NOMO-1 treated with dmso at 0.1 percent for 144 hours (cell line): ENCODE measurements around the gene COL6A1.
"Not testable (repeated sequence)": the region's sequence is repeated elsewhere in the genome, so short reads cannot be mapped to it uniquely, and the experiment has no call there.

Experiments used
- DNase-seq: peaks from one replicate; lab custom pipeline; 2025; ENCODE audit not compliant: unreplicated experiment; lab: John Stamatoyannopoulos, UW

The COL6A1 gene

DNA sequence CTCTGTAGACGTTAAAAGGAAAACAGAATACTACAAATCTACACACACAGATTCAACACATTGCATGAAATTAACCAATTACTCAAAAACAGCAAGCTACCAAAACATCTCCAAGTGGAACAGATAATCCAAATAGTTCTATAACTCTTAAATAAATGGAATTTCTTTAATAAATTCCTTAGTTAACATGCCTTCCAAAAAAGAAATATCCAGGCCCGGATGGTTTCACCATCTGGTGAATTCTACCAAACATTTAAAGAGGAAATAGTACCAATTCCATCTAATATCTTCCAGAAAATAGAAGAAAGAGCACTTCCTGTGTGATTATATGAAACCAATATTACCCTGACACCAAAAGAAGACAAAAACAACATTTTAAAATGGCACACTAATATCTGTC, 63.6 kb downstream of the COL6A1 start:
- DNase-seq = no peak

DNA sequence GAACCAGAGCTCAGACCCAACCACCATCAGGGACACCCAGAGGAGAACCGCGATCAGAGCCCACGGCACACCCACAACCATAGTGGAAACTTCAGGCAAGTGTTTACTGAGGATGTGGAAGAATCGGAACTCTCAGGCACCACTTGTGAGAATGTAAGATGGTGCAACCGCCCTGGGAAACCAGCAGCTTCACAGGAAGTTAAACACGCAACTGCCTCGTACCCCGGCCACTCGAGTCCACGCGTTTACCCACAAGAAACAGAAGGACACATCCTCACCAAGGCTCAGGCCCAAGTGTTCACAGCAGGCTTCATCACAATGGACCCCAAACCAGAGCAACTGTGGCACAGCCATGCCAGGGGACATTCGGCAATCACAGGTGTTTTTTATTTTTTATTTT, 64.9 kb downstream of the COL6A1 start:
- no peak for DNase-seq

DNA sequence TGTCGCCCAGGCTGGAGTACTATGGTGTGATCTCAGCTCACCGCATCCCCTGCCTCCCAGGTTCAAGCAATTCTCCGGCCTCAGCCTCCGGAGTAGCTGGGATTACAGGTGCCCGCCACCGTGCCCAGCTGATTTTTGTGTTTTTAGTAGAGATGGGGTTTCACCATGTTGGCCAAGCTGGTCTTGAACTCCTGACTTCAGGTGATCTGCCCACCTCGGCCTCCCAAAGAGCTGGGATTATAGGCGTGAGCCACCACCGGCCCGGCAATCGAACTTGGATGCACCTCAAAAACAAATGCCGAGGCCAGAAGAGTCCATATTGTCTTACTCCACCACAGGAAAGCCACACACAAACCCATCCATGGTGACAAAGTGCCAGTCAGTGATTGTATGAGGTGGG, 65.3 kb downstream of the COL6A1 start:
- DNase-seq = not testable (repeated sequence)

DNA sequence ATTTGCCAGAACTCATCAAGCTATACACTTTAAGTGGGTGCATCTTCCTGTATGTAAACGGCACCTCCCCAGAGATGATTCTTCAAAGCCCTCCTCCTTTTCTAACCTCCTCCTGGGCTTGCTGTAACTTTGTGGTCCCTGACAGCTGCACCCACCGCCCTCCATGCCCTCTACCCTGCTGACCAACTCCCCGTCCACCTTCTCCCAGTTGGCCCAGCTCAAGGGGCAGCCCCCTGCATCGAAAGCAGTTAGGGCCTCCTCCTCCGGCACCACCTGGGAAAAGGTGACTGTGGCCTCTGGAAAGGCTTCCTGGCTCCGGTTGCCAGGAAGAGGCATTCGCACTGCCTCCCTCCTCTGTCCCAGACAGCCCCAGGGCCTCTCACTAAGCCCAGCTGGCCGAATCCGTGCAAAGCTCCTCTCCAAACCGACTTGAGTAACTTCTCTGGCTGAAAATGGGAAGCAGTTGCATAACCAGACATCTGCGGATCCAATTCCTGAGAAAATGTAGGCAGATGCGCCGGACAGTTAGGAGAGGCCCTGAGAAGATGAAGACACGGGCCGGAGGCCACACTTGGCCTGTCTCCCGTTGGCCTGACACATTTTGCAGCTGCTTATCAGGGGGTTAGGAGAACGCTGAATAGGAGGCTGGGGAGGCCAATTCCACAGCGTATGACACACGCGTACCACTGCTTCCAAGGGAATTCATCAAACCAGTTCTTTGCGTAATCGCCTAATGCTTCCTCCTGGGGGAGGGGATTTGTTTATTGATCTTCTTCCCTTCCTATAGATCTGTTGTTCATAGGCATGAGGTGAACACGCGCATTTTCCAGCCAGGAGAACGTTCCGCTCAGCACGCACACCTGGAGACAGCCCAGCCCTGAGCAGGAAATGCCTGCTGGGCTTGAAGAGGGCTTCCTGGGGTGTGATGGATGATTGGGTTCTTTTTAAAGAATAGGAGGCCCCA, 67.6 kb downstream of the COL6A1 start:
- no peak for DNase-seq

DNA sequence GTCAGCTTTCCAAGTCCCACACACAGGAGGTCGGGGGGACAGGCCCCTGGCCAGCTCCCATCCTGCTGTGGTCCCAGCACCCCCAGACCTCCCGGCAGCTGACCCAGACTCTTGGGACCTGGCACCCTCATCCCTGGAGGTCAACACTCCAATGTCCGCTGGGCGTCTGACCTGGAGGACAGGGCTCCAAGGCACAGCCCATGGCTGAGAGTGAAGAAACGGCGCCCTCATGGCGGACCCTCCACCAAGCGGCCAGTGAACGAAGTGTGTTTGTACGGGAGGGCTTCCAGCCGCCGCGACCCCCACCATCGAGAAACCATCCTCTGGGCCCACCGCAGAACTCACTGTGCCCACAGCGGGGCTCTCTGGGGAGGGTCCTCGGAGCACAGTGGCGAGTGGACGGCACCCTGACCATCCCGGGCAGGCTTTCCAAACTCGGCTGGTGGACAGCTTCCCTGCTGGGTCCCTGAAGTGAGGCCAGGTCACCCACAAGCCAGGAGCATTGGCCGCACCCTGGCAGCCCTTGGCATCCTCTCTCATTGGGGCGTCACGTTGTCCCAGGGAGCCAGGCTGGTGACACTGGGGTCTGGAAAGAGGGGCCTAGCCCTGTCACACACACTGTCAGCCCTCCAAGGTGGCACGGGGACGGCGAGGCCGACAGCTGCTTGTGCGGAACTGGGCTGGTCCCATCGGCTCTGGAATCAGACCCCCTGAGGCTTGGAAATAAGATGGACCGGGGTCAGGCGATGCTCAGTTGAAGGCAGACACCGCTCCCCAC, 68.5 kb downstream of the COL6A1 start:
- DNase-seq = no peak

DNA sequence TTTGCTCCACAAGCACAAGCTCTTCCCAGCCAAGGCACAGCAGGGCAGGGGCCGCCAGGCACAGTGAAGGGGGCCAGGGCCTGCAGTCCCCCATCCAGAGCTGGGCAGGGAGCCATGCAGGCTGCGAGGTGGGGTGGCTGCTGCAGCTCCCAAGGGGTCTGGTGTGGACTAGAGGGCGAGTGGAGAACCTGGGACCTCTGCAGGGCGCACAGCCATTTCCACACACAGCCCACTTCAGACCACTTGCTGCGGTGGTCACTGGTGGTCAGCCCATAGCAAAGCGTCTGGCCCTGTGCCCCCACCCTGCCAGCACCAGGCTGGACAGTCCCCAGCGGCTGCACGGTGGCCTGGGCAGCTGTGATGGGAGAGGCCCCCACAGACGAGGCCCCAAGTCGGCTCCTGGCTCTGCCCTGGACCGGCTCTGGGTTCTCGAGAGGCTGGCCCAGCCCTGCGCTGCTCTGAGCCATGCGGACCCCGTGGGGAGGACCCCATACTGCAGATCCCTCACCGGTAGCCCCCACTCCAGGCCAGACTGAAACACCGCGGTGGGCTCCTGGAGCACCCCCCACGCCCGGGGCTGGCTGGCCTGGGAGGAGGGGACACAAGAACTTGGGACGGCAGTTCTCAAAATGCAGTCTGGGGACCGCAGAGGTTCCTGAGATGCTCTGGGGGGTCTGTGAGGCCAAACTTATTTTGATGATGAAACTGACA, 69.3 kb downstream of the COL6A1 start:
- DNase-seq = no peak

DNA sequence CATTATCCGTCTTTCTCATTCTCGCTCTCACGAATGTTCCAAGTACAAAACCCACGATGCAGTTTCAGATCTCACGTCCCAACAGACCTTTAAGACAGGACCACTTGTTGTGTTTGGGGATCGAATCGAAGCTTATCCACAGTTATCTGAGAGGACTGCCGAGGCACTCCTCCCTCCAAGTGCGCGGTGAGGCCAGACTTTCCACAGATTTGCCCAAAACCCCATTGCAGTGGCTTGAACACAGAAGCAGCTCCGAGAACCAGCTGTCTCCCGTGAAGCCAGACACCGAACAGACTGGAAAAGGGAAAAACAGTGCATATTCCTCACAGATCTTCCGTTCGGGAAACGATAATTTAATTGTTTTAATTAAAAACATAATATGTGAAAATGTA, 69.8 kb downstream of the COL6A1 start:
- no peak for DNase-seq

DNA sequence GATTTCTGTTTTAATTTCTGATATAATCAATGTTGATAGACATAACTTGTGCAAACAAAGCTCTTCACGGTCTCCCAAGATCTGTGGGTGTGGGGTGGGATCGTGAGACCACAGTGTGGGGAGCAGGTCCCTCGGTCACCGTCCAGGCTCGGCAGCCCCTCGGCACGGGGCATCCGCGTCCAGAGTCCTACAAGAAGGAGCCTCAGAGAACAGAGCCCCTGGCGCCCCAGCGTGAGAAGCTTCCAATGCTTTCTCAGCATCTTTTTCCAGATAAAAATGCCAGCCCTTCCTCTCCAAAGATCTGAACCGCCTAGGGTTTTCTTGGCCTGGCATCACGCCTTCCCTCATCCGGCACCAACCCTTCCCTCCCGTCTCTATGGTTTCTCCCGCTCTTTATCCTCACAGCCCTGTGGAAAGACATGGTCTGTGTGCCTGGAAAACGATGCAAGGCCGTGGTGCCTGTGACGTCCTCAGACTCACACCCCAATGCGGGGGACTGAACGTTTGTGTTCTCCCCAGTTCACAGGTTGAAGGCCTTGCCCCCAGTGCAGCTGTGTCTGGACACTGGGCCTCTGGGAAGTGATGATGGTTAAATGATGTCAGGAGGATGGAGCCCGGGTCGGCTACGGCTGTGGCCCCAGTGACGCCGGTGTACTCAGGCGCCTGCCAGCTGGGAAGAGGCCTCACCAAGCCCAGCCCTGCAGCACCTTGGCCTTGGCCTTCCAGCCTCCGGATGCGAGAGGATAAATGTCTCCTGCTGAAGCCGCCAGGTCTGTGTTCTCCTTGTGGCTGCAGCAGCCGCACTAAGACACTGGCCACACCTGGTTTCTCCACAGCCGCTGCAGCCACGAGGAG, 70.5 kb downstream of the COL6A1 start:
- no peak for DNase-seq

DNA sequence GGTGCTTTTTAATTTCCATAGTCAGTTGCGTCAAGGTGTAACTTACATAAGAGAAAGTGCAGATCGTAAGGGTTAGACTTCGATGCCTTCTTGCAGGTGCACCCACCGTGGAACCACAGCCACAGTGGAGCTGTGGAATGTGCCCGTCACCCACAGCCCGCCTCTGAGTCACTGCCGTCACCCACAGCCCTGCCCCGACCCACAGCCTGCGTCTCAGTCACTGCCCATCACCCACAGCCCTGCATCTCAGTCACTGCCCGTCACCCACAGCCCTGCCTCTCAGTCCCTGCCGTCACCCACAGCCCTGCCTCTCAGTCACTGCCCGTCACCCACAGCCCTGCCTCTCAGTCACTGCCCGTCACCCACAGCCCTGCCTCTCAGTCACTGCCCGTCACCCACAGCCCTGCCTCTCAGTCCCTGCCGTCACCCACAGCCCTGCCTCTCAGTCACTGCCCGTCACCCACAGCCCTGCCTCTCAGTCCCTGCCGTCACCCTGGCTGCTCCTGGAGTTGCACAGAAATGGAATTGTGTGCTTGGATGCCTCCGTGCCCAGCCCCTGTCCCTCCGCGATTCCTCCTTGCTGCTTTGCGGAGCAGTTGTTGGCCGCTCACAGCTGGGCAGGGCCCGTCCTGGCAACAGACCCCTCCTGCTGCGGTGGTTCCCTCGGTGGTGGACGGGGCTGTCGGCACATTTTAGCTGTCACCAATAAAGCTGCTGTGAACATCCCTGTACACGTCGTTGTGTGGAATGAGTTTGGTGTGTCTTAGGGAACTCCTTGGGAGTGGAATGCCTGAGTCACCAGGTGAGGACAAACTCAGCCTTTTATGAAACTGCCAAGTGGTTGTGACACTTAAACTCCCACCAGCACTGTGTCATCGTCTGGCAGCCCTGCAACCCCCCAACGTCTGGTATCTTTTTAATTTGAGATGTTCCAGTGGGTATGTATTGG, 71.4 kb downstream of the COL6A1 start:
- no peak for DNase-seq

DNA sequence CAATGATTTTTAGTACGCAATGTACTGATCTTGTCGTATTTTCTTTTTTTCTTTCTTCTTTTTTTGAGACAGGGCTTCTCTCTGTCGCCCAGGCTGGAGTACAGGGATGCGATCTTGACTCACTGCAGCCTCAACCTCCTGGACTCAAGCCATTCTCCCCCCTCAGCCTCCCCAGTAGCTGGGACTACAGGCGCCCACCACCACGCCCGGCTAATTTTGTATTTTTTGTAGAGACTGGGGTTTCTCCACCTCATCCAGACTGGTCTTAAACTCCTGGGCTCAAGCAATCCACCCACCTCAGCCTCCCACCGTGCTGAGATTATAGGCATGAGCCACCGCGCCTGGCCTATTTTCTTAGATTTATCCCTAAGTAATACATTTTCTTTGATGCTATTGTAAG, 72.5 kb downstream of the COL6A1 start:
- no peak for DNase-seq

DNA sequence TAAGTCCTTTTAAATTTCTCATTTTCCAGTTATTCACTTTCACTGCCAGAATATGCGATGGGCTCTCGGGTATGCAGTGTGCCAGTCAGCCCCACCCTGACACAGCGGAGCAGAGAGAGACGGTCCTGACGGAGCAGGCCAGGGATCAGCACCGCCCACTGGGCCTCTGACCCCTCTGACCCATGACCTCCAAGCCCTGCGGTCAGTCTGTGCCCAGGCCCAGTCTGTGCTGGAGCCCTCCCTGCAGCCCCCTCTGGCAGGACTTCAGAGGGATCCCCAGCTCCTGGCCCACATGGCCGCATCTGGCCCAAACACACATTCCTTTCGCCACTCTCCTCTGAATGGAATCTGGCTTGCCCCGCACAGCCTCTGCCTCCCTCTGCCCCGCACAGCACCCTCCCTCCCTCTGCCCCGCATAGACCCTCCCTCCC, 72.9 kb downstream of the COL6A1 start:
- DNase-seq = no peak
